ENCODE measurements around the gene PPP4R4.
"Not testable (repeated sequence)": the region's sequence is repeated elsewhere in the genome, so short reads cannot be mapped to it uniquely, and the experiment has no call there.

The PPP4R4 gene

DNA sequence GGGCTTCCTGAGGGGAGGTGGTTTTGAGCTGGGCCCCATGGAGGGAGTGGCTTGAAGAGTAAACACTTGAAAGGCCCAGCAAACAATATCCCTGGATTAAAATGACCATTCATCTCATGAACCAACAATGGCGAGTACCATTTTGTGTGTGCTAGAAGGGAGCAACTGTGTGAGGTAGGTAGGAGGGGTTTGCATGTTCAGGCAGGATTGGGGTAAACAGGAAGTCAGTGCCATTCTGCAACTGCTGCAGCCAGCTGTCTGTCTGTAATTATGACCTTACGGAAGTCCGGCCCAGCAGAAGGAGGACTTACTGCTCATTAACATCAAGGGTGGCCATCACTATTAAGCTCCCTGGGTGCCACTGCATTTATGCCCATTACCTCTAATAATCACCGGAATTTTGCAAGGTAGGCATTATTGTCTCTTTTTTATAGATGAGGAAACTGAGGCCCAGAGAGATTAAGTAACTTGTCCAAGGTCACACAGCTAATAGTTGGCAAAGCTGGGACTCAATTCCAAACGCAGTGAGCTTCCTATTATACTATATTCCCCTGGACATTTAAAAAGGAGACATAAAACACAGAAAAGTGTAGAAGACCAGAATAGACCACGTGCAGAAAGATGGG is 28.1 kb upstream of the PPP4R4 start:
- DNase-seq: peak; percentile 39

GRCh38 chr14:94152676-94153075 is 21.4 kb upstream of the PPP4R4 start:
- no peak for DNase-seq

GRCh38 chr14:94153750-94154342 is 20.3 kb upstream of the PPP4R4 start:
- no peak for DNase-seq

- DNase-seq: not testable (repeated sequence)
Observed at GRCh38 chr14:94156143-94156542, 18.0 kb upstream of the PPP4R4 start.

GRCh38 chr14:94157197-94157596 is 16.9 kb upstream of the PPP4R4 start:
- no peak for DNase-seq

DNA sequence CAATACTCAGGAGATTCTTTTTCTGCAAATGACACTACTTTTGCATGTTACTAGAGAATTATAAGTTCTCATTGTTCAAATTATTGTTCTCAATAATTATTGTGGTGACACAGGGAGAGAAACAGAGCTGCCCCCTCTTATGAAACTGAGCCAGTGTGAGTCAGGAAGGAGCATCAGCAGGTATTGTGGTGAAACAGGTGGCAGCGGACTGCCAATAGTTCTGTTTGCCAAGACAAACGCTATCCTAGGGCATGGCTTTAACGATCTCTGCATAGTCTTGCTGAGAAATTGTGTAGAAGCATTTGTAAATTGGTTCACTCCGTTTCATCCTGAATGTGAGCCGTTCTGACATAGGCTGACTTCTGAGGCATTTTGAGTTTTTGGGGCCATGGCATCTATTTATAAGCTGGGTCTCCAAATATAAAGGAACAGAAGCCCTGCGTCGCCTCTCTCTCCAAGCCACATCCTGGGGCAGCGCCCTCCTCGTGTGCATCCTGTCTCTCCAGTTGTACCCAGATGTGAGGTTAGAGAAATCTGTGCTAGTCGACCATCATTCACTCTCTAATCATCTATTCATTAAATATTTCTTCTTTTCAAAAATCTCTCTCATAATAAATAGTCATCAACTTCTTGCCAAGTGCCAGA is 15.8 kb upstream of the PPP4R4 start:
- no peak for DNase-seq

- no peak for DNase-seq
Observed at GRCh38 chr14:94161058-94161457, 13.1 kb upstream of the PPP4R4 start.

- no peak for DNase-seq
Observed at GRCh38 chr14:94161981-94162380, 12.1 kb upstream of the PPP4R4 start.

DNA sequence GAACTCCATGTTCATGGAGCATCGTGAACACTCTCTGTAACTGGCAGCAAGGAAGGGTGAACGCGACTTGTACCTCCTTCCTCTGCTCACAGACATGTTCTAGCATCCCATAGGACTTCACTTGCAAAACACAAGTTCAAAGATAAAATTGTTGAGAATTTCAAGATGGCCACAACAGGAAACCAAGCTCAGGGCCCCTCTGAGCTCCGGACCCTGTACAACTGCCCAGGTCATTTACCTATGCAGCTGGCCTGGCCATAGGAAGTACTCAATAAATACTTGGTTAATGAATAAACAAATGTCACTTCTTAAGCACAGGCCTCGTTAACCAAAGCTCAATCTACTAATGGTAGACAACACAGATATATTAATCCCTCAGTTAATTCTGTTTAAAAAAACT is 11.7 kb upstream of the PPP4R4 start:
- no peak for DNase-seq

- DNase-seq: no peak
Observed at GRCh38 chr14:94163796-94164195, 10.3 kb upstream of the PPP4R4 start.

GRCh38 chr14:94164685-94165431 is 9.3 kb upstream of the PPP4R4 start:
- DNase-seq: peak; percentile 86

DNA sequence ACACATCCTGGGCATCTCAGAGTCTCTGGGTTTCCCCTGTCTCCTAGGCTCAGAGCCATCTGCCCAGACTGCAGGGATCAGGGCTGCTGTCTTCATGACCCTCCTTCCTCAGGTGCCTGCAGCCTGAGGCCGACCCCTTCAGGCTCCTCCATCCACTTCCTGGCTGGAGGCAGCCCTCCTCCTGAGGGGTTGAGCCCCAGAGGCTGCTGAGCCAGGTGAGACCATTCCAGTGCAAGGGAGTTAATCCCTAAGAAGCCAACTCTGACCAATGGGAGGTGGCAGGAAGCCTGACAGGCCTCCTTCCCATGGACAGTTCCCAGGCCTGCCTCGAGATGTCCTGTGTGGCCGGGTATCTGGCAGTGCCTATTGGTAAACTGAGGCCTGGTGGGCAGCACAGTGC is 8.4 kb upstream of the PPP4R4 start:
- DNase-seq: no peak

DNA sequence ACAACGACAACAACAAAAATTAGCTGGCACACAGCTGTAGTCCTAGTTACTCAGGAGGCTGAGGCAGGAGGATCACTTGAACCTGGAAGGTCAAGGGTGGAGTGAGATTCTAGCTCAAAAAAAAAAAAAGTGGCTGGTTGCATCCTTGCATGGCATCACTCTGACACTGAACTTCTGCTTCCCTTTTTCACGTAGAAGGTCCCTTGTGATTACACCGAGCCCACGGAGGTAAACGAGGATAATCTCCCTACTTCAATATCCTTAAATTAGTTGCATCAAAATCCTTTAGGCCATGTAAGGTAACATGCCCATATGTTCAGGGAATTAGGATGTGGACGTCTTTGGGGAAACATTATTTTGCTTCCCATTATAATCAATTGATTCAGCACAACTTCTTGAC is 4.0 kb upstream of the PPP4R4 start:
- no peak for DNase-seq

DNA sequence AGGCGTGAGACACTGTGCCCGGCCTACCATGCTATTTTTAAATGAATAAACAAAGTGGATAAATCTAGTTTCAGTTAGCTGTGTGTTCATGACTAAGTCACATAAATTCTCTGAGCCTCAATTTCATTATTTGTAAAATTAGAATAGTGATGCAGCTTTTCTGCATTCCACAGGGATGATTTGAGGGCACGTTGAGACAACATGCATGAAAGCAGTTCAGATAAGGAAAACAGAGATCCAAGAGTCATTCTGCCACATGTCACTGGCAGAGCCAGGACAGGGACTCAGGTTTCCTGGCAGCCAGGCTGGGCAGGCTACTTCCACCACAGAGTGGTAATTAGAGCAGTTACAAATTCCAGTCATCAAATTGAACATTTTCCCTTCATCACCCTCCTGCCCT is 2.9 kb upstream of the PPP4R4 start:
- no peak for DNase-seq

DNA sequence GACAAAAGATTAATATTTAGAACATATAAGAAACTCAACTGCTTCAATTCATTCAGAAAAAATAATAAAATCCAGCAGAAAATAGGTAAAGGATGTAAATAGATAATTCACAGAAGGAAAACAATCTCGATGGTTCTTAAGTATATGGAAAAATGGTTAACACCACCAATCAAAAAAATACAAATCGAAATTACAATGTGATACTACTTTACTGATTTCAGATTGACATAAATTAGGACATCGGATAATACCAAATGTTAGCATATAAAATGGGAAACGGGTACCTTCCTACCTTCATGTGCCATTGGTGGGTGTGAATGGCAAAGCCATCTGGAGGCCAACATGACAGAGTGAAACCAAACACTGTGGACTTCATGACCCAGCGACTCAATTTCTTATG is 1.6 kb upstream of the PPP4R4 start:
- DNase-seq: no peak

GRCh38 chr14:94173471-94173884 is 644 bp upstream of the PPP4R4 start:
- DNase-seq: no peak

DNA sequence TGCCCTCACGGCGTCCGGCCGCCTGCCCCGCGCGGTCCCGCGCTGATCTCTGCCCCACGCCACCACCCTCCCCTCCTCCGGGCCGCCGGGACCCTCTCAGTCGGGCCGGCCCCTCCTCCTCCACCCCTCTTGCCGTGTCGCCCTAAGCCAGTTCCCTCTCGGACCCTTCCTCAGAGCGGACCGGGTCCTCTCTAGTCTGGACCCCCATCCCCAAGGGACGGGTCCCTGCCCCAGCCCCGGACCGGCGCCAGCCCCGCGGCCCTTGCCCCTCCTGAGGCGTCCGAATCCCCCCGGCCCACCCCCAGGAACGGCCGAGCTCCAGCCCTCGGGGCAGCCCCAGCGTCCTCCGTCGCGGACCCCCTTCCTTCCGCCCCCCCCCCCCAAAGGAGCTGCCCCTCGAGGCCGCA is 485 bp downstream of the PPP4R4 start:
- DNase-seq: no peak

GRCh38 chr14:94175011-94175745 is 1.1 kb downstream of the PPP4R4 start:
- peak; percentile 37 for DNase-seq

- no peak for DNase-seq
Observed at GRCh38 chr14:94175747-94176146, 1.6 kb downstream of the PPP4R4 start.

GRCh38 chr14:94176808-94177207 is 2.7 kb downstream of the PPP4R4 start:
- no peak for DNase-seq

DNA sequence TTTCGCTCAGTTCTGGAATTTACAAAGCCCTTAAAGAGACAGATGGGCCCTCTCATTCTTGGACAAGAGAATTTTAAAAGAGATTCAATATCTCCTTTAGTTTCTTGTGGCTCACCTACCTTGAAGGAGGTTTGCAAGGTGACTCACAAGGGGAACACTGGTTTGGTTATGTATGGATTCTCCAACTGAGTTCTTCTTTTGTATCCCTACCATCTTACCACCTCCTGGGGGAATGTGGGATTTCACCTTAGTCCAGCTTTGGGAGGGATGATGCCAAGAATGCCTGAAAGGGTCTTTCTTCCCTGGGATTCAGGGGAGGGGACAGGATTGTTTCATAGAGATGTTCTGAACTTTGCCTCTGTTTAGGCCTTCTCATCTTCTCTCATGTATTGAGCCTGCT is 3.7 kb downstream of the PPP4R4 start:
- no peak for DNase-seq

DNA sequence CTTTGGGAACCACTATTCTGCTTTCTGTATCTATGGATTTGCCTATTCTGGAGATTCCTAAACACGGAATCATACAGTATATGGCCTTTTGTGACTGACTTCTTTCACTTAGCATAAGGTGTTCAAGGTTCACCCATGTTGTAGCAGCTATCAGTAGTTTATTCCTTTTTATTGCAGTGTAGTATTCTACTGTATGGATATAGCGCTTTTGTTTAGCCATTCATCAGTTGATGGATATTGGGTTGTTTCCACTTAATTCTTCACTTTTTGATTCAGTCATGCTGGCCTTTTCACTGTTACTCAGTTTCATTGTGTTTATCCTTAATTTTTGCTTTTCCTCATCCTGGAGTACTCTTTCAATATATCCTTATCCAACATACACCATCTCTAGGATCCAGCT is 5.1 kb downstream of the PPP4R4 start:
- no peak for DNase-seq

GRCh38 chr14:94180655-94181271 is 6.6 kb downstream of the PPP4R4 start:
- DNase-seq: peak; percentile 89

Measured in NCI-H1694 treated with DMSO at 0.1 percent for 48 hours (cell line).